Loucy (cell line): ENCODE data around the gene NECAB3.
A peak's percentile ranks its signal among the peaks of the same experiment; 100 is the strongest.

ENCODE experiments used
- H2AFZ ChIP-seq: fragments of 200-600 bp; sonication (generic); 2 replicates; pipeline ENCODE4 v1.6.0; 2016; ENCODE audit warnings: antibody characterized with exemption, mild to moderate bottlenecking, low read length, moderate library complexity
- H3F3A ChIP-seq: fragments of 200-600 bp; 2 replicates; pipeline ENCODE4 v1.6.0; 2016; ENCODE audit warnings: antibody characterized with exemption, low read depth, mild to moderate bottlenecking
- H3K27me3 ChIP-seq: fragments of 200-600 bp; sonication (generic); 2 replicates; pipeline ENCODE4 v1.6.1; 2014; ENCODE audit warnings: low read length, mild to moderate bottlenecking; ENCODE audit not compliant: insufficient read depth, poor library complexity, severe bottlenecking
- H3K36me3 ChIP-seq: fragments of 200-600 bp; sonication (generic); 2 replicates; pipeline ENCODE4 v1.6.1; 2016; ENCODE audit warnings: low read length; ENCODE audit not compliant: insufficient read depth
- H3K4me1 ChIP-seq: fragments of 200-600 bp; sonication (generic); 2 replicates; pipeline ENCODE4 v1.5.1; 2014; ENCODE audit warnings: low read length, mild to moderate bottlenecking; ENCODE audit not compliant: insufficient read depth, poor library complexity, severe bottlenecking
- H3K4me2 ChIP-seq: fragments of 200-600 bp; sonication (generic); 2 replicates; pipeline ENCODE4 v1.6.0; 2014; ENCODE audit warnings: antibody characterized with exemption, low read length, low read depth, mild to moderate bottlenecking; ENCODE audit not compliant: poor library complexity, severe bottlenecking
- H3K4me3 ChIP-seq: fragments of 200-600 bp; sonication (generic); 2 replicates; pipeline ENCODE4 v1.5.1; 2014; ENCODE audit warnings: low read length, mild to moderate bottlenecking, mixed read lengths; ENCODE audit not compliant: poor library complexity, severe bottlenecking
- H3K79me2 ChIP-seq: fragments of 200-600 bp; sonication (generic); 2 replicates; pipeline ENCODE4 v1.6.1; 2014; ENCODE audit warnings: low read length; ENCODE audit not compliant: insufficient read depth
- H3K9ac ChIP-seq: fragments of 200-600 bp; sonication (generic); 2 replicates; pipeline ENCODE4 v1.6.0; 2014; ENCODE audit warnings: mild to moderate bottlenecking, low read depth, low read length, moderate library complexity; ENCODE audit not compliant: poor library complexity, severe bottlenecking
- H3K9me2 ChIP-seq: fragments of 200-600 bp; sonication (generic); replicated peaks from 2 replicates; pipeline ENCODE4 v1.6.1; 2016; ENCODE audit warnings: low read depth, low read length, mixed read lengths
- H3K9me3 ChIP-seq: fragments of 200-600 bp; sonication (generic); 2 replicates; pipeline ENCODE4 v1.6.1; 2014; ENCODE audit warnings: mild to moderate bottlenecking, antibody characterized with exemption, low read length, low read depth; ENCODE audit not compliant: insufficient read depth
- H4K20me1 ChIP-seq: fragments of 200-600 bp; sonication (generic); 2 replicates; pipeline ENCODE4 v1.6.0; 2014; ENCODE audit warnings: antibody characterized with exemption, low read length, mild to moderate bottlenecking; ENCODE audit not compliant: insufficient read depth, poor library complexity, severe bottlenecking
- EZH2phosphoT487 ChIP-seq: fragments of 200-600 bp; IDR thresholded peaks from 2 replicates; pipeline ENCODE4 v1.6.1; 2018; ENCODE audit warnings: antibody characterized with exemption, mild to moderate bottlenecking, moderate library complexity, borderline replicate concordance
- TF ChIP-seq, protein P1 (sequence below): fragments of 200-600 bp; sonication (generic); conservative IDR thresholded peaks from 2 replicates; pipeline ENCODE4 v1.5.1; 2014; ENCODE audit warnings: mild to moderate bottlenecking, antibody characterized with exemption, low read length

Gene NECAB3

DNA sequence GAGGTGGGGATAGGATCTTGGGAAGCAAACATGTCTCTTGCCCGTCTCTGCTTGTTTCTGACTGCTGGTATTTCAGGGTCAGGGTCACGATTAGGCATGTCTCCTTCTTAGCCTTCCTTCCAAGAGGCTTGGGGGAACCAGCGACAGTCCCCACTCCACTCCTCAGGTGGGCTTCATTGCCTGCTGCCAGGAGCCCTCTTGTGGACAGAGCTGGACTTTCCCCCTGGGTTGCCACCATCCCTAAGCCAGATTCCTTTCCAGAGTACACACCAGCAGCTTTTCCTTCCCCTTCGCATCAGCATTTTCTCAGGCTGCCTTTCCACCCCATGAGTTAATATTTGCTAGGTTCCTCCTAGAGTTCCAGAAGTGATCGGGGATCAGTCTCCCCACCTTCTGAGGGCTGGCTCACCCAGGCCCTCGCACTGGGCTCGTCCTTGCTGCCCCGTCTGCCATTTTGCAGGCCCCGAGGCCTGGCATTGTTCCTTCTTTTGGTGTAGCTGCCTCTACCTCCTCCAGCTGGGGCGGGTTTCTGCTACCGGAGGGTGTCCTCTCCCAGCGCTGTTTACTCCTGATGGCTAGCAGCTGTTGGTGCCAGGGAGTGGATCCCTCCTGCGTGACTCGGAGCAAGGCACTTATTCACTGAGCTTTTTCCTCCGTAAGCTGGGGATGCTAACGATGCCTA, 20.9 kb downstream of the NECAB3 start:
- H3K36me3 ChIP-seq, result no peaks in the 10 kb centered on the region
- H3K4me2 ChIP-seq, result no peak overlapping the region
- no peaks in the 10 kb centered on the region for H4K20me1 ChIP-seq
- H2AFZ ChIP-seq, result no peak overlapping the region
- TF ChIP-seq EZH2phosphoT487, result no peak
- TF ChIP-seq, protein P1, sequence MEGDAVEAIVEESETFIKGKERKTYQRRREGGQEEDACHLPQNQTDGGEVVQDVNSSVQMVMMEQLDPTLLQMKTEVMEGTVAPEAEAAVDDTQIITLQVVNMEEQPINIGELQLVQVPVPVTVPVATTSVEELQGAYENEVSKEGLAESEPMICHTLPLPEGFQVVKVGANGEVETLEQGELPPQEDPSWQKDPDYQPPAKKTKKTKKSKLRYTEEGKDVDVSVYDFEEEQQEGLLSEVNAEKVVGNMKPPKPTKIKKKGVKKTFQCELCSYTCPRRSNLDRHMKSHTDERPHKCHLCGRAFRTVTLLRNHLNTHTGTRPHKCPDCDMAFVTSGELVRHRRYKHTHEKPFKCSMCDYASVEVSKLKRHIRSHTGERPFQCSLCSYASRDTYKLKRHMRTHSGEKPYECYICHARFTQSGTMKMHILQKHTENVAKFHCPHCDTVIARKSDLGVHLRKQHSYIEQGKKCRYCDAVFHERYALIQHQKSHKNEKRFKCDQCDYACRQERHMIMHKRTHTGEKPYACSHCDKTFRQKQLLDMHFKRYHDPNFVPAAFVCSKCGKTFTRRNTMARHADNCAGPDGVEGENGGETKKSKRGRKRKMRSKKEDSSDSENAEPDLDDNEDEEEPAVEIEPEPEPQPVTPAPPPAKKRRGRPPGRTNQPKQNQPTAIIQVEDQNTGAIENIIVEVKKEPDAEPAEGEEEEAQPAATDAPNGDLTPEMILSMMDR, result peak; percentile 89
- no peak overlapping the region for H3K4me3 ChIP-seq
- no peak overlapping the region for H3K9ac ChIP-seq
- no peaks in the 10 kb centered on the region for H3F3A ChIP-seq
- H3K79me2 ChIP-seq, result no peaks in the 10 kb centered on the region
- no peaks in the 10 kb centered on the region for H3K4me1 ChIP-seq
- no peaks in the 10 kb centered on the region for H3K9me3 ChIP-seq
- H3K27me3 ChIP-seq, result no peaks in the 10 kb centered on the region
- no peaks in the 10 kb centered on the region for H3K9me2 ChIP-seq

DNA sequence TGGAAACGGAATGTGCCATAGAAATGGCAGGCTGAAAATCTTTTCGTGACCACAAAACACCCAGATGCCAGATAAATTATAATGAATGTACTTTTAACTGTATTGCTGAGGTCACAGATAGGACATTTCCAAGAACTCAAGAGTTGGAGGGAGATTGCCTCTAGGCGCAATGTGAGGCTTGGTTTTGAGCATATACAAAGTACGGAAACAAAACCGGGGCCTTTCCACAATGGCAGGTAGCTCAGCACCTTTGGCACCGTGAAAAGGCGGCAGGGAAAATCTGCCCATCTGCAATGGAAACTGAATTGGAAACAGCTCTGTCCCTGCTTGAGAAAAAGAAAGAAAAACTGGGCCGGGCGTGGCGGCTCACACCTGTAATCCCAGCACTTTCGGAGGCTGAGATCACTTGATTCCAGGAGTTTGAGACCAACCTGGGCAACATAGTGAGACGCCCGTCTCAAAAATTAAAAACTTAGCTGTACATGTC, 22.6 kb downstream of the NECAB3 start:
- H3K9ac ChIP-seq, result no peak overlapping the region

DNA sequence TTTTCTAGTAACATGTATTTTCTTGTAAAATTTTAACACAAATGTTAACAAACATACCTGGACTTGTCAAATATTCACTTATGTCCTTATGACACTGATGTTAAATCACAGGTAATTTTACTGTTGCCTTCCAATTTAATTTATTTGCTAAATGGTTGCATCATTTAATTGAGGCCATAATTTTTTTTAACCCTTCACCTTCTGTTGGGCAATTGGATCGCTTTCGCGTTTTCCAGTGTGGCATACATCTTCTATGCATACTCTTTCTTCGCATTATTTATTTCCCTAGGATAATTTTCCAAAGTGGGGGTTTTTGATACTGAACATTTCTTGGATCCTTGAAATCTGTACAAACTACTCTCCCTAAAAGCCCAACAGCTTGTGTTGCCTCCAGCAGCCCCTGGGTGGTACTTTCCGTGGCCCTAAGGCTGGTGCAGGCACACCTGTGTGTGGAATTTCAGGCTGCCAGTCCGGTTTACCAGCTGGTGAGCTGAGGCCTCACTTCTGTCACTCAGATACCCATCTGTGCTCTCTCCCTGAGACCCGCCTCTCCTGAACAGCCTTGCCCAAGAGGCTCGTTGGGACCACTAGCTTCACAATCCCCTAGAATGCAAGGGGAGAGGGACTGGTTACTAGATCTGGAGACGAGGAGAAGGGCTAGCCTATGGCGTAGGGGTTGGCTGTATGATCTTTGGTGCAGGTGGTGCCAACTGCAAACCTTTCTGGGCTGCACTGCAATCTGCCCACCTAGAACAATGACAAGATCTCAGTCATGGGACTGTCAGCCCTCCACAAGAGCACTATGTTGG, 23.3 kb downstream of the NECAB3 start:
- no peak for TF ChIP-seq EZH2phosphoT487
- TF ChIP-seq, protein P1, result no peak
- Histone ChIP-seq H3K27me3 (no peaks in the 10 kb centered on the region), H3K9me2 (no peaks in the 10 kb centered on the region), H3K79me2 (no peaks in the 10 kb centered on the region), H3F3A (no peaks in the 10 kb centered on the region), H3K9me3 (no peaks in the 10 kb centered on the region), H2AFZ (no peak overlapping the region), H4K20me1 (no peaks in the 10 kb centered on the region), H3K9ac (no peak overlapping the region), H3K4me1 (no peaks in the 10 kb centered on the region), H3K36me3 (no peaks in the 10 kb centered on the region), H3K4me2 (no peak overlapping the region), H3K4me3 (no peak overlapping the region)

More for the DNA sequence above, 22.6 kb downstream of the NECAB3 start:
- Histone ChIP-seq H3F3A (no peaks in the 10 kb centered on the region), H4K20me1 (no peaks in the 10 kb centered on the region), H2AFZ (no peak overlapping the region), H3K27me3 (no peaks in the 10 kb centered on the region), H3K79me2 (no peaks in the 10 kb centered on the region), H3K36me3 (no peaks in the 10 kb centered on the region), H3K9me2 (no peaks in the 10 kb centered on the region), H3K4me1 (no peaks in the 10 kb centered on the region), H3K9me3 (no peaks in the 10 kb centered on the region), H3K4me2 (no peak overlapping the region), H3K4me3 (no peak overlapping the region)
- TF ChIP-seq, protein P1, result no peak
- TF ChIP-seq EZH2phosphoT487, result no peak
